WERI-Rb-1 (cell line): ENCODE measurements around the gene SLC22A14.

Experiments used
- DNase-seq: peaks from one replicate; pipeline ENCODE4 v3.0.0-alpha.2; 2020
- H3K27ac ChIP-seq: fragments of 250-450 bp; sonication (Bioruptor Pico); 2 replicates; pipeline ENCODE4 v1.5.1; 2020; ENCODE audit warnings: mild to moderate bottlenecking, moderate library complexity
- H3K27me3 ChIP-seq: fragments of 250-450 bp; sonication (Bioruptor Pico); 2 replicates; pipeline ENCODE4 v1.5.1; 2021; ENCODE audit warnings: mild to moderate bottlenecking, low read depth, moderate library complexity; ENCODE audit not compliant: insufficient read depth, severe bottlenecking
- H3K36me3 ChIP-seq: fragments of 250-450 bp; sonication (Bioruptor Pico); 2 replicates; pipeline ENCODE4 v1.5.1; 2020; ENCODE audit warnings: mild to moderate bottlenecking, moderate library complexity
- H3K4me3 ChIP-seq: 2 replicates; pipeline ENCODE4 v1.5.1; 2011; ENCODE audit warnings: low read depth, mild to moderate bottlenecking, control low read depth, low read length
- H3K9me3 ChIP-seq: fragments of 250-450 bp; sonication (Bioruptor Pico); 2 replicates; pipeline ENCODE4 v1.5.1; 2021; ENCODE audit warnings: mild to moderate bottlenecking, moderate library complexity; ENCODE audit not compliant: severe bottlenecking
- CTCF ChIP-seq: IDR thresholded peaks from 2 replicates; pipeline ENCODE4 v1.5.1; 2011; ENCODE audit warnings: low read depth, mild to moderate bottlenecking, control low read depth, inconsistent platforms, low read length

The SLC22A14 gene

DNA sequence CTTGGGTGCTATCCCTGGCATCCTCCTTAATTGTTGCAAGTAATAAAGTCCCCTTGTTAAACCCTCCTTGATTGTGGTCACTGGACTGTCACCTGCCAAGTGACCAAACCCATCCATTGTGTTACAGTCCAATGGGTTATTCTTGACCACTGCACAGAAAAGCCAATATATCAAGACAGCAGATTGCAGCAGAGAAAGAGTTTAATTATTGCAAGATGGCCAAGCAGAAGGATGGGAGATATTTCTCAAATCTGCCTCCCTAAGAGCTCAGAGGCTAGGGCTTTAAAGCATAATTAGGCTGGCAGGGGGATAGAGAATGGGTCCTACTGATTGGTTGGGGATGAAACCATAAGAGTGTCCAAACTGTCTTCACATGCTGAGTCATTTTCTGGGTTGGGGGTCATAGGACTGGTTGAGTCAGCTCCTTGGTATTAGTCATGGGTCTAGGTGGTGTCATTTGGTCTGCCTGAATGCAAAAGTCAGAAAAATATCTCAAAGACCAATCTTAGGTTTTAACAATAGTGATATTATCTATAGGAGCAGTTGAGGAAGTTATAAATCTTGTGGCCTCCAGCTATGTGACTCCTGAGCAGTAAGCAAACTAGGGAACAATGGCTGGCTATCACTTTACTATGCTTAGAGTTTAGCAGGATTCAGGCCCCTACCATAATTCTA lies 45.4 kb downstream of the SLC22A14 start:
- no peak for TF ChIP-seq CTCF
- Histone ChIP-seq H3K9me3 (peaks cover 6% of the 10 kb centered on the region), H3K36me3 (no peaks in the 10 kb centered on the region), H3K4me3 (no peak overlapping the region), H3K27ac (no peak overlapping the region), H3K27me3 (no peaks in the 10 kb centered on the region)
- DNase-seq: no peak

DNA sequence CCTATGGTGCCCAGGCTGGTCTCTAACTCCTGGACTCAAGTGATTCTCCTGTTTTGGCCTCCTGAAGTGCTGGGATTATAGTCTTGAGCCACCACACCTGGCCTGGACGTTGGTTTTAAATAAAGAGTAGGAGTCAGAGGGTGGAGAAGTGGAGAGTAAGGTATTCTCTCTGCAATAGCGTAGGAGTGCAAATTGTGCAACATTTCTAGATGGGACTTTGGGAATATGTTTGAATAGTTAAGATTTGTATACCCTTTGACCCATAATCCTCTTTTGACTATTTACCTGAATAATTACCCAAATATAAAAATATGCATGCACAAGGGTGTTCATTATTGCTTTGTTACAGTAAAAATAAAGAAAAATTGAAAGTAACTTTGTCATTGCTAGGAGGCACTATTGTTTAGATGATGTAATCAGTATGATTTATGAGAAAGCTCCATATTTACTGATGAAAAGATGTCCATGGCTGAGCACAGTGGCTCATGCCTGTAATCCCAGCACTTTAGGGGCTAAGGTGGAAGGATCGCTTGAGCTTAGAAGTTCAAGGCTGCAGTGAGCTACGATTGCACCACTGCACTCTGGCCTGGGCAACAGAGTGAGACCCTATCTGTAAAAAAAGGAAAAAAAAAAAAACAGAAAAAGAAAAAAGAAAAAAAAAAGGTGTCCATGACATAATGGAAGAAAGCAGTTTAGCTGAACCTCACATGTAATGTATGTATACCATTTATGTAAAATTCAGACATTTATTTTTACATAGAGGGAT lies 49.3 kb downstream of the SLC22A14 start:
- H3K4me3 ChIP-seq: no peak overlapping the region
- peaks cover 6% of the 10 kb centered on the region for H3K9me3 ChIP-seq
- no peak for TF ChIP-seq CTCF
- DNase-seq: no peak
- no peaks in the 10 kb centered on the region for H3K27me3 ChIP-seq
- H3K27ac ChIP-seq: no peak overlapping the region
- H3K36me3 ChIP-seq: no peaks in the 10 kb centered on the region

GRCh38 chr3:38332201-38332600 lies 50.1 kb downstream of the SLC22A14 start:
- no peak overlapping the region for H3K27ac ChIP-seq
- H3K4me3 ChIP-seq: no peak overlapping the region
- H3K36me3 ChIP-seq: no peaks in the 10 kb centered on the region
- DNase-seq: no peak
- TF ChIP-seq CTCF: no peak
- no peaks in the 10 kb centered on the region for H3K27me3 ChIP-seq
- peaks cover 3% of the 10 kb centered on the region for H3K9me3 ChIP-seq

- TF ChIP-seq CTCF: no peak
- H3K27me3 ChIP-seq: no peaks in the 10 kb centered on the region
- no peak overlapping the region for H3K27ac ChIP-seq
- H3K36me3 ChIP-seq: no peaks in the 10 kb centered on the region
- DNase-seq: no peak
- no peaks in the 10 kb centered on the region for H3K9me3 ChIP-seq
- H3K4me3 ChIP-seq: no peak overlapping the region
These were observed 52.3 kb downstream of the SLC22A14 start for GRCh38 chr3:38334142-38335055.

- Histone ChIP-seq H3K36me3 (no peaks in the 10 kb centered on the region), H3K27ac (no peak overlapping the region), H3K27me3 (no peaks in the 10 kb centered on the region), H3K4me3 (no peak overlapping the region), H3K9me3 (no peaks in the 10 kb centered on the region)
- no peak for TF ChIP-seq CTCF
- no peak for DNase-seq
These were observed 53.2 kb downstream of the SLC22A14 start for GRCh38 chr3:38335263-38335662.
